Measurements from ENCODE around the gene ABCB11. TPM values are rescaled to one million over a fixed set of nuclear protein-coding genes. Genes with fewer than 3 reads are reported as not detected.
"Not testable (repeated sequence)": the region's sequence is repeated elsewhere in the genome, so short reads cannot be mapped to it uniquely, and the experiment has no call there.

The ABCB11 gene
- polyA plus RNA-seq, 3 donors, result 0.02 to 0.90 (median 0.59) TPM

DNA sequence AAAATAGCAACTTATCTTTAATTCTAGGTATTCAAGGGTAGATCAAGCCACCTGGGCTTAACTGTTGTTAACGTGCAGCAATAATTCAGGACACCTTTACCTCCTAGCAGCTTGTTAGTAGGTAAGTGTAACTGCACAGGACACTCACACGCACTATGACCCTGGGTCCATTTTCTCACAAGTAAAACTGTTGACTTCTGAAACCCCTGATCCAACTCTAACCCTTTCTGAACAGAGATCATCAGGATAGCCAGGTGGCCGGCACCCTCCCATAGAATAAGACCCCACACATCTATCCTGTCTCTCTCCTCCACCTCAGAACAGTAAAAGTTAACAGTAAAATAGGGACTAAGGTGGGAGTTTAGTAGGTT, 141.5 kb downstream of the ABCB11 start:
- no peak overlapping the region for H3K27ac ChIP-seq (ENCODE audit: low read depth, low read length)
- WGBS, 3 donors, result 35 to 52% (median 46%) methylated on average over 3 of the region's 3 CpGs

DNA sequence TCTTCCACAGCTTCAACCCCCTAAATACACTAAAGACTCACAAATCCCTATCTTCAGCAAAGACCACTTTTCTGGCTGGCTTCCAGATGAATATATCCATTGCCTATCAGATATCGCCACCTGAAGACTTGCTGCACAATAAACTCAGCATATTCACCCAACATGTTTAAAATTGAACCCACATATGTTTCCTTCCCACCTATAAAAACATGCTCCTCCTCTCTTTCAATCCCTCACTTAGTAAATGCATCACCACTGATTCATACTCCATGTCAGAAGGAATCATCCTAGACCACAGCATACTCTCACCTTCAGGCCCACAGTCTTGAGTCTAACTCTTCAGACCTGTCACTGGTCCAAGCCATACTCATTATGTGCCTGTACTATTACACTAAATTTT, 146.1 kb downstream of the ABCB11 start:
- no peak overlapping the region for H3K27ac ChIP-seq (ENCODE audit: low read depth, low read length)
- WGBS, 3 donors, result 100% methylated on average over 1 of the region's 1 CpG

DNA sequence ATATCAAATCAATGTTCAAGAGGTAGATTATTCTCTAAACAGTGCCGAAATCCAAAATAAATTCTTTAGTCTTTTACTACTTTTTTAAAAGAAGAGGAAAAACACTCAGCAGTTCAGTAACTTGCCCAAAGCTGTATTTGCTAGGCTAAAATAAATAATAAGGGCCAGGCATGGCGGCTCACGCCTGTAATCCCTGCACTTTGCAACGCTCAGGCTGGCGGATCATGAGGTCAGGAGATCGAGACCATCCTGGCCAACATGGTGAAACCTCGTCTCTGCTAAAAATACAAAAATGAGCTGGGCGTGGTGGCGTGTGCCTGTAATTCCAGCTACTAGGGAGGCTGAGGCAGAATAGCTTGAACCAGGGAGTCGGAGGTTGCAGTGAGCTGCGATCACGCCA, 149.0 kb downstream of the ABCB11 start:
- not testable (repeated sequence) for H3K27ac ChIP-seq (ENCODE audit: low read depth, low read length)
- WGBS, 3 donors, result 95 to 99% (median 97%) methylated on average over 12 of the region's 12 CpGs

DNA sequence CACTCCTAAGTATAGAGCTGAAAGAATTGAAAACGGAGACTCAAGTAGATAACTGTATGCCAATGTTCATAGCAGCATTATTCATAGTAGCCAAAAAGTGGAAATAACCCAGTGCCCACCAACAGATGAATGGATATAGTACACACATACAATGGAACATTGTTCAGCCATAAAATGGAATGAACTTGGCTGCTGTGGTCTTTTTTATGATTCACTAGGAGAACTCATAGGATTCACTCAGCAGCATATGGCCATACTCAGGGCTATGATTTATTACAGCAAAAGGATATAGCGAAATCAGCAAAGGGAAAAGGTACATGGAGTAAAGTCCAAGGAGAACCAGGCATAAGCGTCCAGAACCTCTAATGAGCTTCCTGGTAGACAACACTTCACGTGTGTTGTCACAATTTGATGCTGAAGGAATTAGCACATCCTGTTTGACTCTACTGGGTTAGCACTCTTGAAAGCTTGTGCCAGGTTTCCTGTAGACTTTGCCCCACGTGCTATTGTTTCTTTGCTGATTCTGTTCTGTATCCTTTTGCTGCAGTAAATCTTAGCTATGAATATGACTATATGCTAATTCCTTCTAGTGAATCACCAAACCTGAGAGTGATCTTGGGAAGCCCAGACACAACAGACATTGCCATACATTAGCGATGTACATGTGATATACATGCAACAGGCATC, 156.6 kb downstream of the ABCB11 start:
- 87 to 96% (median 93%) methylated on average over 6 of the region's 6 CpGs for WGBS, 3 donors
- H3K27ac ChIP-seq (ENCODE audit: low read depth, low read length), result no peak overlapping the region

DNA sequence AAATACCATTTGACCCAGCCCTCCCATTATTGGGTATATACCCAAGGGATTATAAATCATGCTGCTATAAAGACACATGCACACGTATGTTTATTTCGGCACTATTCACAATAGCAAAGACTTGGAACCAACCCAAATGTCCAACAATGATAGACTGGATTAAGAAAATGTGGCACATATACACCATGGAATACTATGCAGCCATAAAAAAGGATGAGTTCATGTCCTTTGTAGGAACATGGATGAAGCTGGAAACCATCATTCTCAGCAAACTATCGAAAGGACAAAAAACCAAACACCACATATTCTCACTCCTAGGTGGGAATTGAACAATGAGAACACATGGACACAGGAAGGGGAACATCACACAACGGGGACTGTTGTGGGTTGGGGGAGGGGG, 160.3 kb downstream of the ABCB11 start:
- 94 to 99% (median 98%) methylated on average over 4 of the region's 4 CpGs for WGBS, 3 donors
- not testable (repeated sequence) for H3K27ac ChIP-seq (ENCODE audit: low read depth, low read length)

Other genes with a start within 250 kb of the ABCB11 start
- 10 to 100 TPM; 15.0 to 54.1 (median 21.0) TPM for gene NOSTRIN, start 228.7 kb downstream of the ABCB11 start, polyA plus RNA-seq
- gene SPC25, start 140.9 kb downstream of the ABCB11 start, polyA plus RNA-seq, result 1 to 10 TPM in 1 of 3 donors, under 1 TPM in 2; 0.07 to 1.1 (median 0.25) TPM
- 10 to 100 TPM in 1 of 3 donors, under 1 TPM in 1, not detected in 1; 0.19 to 42.9 TPM for gene G6PC2, start 130.0 kb downstream of the ABCB11 start, polyA plus RNA-seq
- 1 to 10 TPM in 2 of 3 donors, under 1 TPM in 1; 0.16 to 4.0 (median 2.3) TPM for gene DHRS9, start 38.2 kb upstream of the ABCB11 start, polyA plus RNA-seq